Measurements from ENCODE around the gene THAP10.
"Not testable (repeated sequence)": the region's sequence is repeated elsewhere in the genome, so short reads cannot be mapped to it uniquely, and the experiment has no call there.

THAP10 gene

GRCh38 chr15:70870051-70870450 lies 22.2 kb downstream of the THAP10 start:
- H3K9me3 ChIP-seq: 0 out of 2 replicates have a peak, but pooled peaks cover 2% of the 10 kb centered on the region
- DNase-seq (ENCODE audit: low spot score in 2 of 2): peak in 1 of 2 experiments; percentile 59
- no peak overlapping the region for H3K4me3 ChIP-seq
- H3K27me3 ChIP-seq (ENCODE audit: low read depth): peaks cover 3% of the 10 kb centered on the region; the same call in 1 of the 2 replicates
- peaks cover 10% of the 10 kb centered on the region for H3K4me1 ChIP-seq
- in situ Hi-C loops (cut with MboI; ENCODE audit: low sequenced_read_pairs): no loop called here
- H3K36me3 ChIP-seq (replicated peaks): no peaks in the 10 kb centered on the region

- Histone ChIP-seq H3K9me3 (0 out of 2 replicates have a peak, but pooled peaks cover 2% of the 10 kb centered on the region), H3K4me3 (no peak overlapping the region), H3K4me1 (peaks cover 10% of the 10 kb centered on the region), H3K36me3 (replicated peaks) (no peaks in the 10 kb centered on the region), H3K27me3 (ENCODE audit: low read depth) (peaks cover 3% of the 10 kb centered on the region; the same call in 1 of the 2 replicates)
- in situ Hi-C loops (cut with MboI; ENCODE audit: low sequenced_read_pairs): no loop called here
- no peak for DNase-seq (ENCODE audit: low spot score in 2 of 2)
These were observed 22.9 kb downstream of the THAP10 start for GRCh38 chr15:70869346-70869745.

GRCh38 chr15:70867911-70868467 lies 24.2 kb downstream of the THAP10 start:
- in situ Hi-C loops (cut with MboI; ENCODE audit: low sequenced_read_pairs): no loop called here
- Histone ChIP-seq H3K4me3 (no peak overlapping the region), H3K9me3 (0 out of 2 replicates have a peak, but pooled peaks cover 2% of the 10 kb centered on the region), H3K27me3 (ENCODE audit: low read depth) (peaks cover 3% of the 10 kb centered on the region; the same call in 1 of the 2 replicates), H3K4me1 (peaks cover 10% of the 10 kb centered on the region), H3K36me3 (replicated peaks) (no peaks in the 10 kb centered on the region)
- no peak for DNase-seq (ENCODE audit: low spot score in 2 of 2)

GRCh38 chr15:70866982-70867641 lies 25.1 kb downstream of the THAP10 start:
- in situ Hi-C loops (cut with MboI; ENCODE audit: low sequenced_read_pairs): no loop called here
- no peak for DNase-seq (ENCODE audit: low spot score in 2 of 2)
- H3K4me1 ChIP-seq: peaks cover 10% of the 10 kb centered on the region
- peaks cover 3% of the 10 kb centered on the region; the same call in 1 of the 2 replicates for H3K27me3 ChIP-seq (ENCODE audit: low read depth)
- H3K36me3 ChIP-seq (replicated peaks): no peaks in the 10 kb centered on the region
- H3K4me3 ChIP-seq: no peak overlapping the region
- 0 out of 2 replicates have a peak, but pooled peaks cover 2% of the 10 kb centered on the region for H3K9me3 ChIP-seq

GRCh38 chr15:70863450-70864218 lies 28.6 kb downstream of the THAP10 start:
- Histone ChIP-seq H3K9me3 (0 out of 2 replicates have a peak, but pooled peaks cover 2% of the 10 kb centered on the region), H3K4me1 (no peaks in the 10 kb centered on the region), H3K27me3 (ENCODE audit: low read depth) (peaks cover 3% of the 10 kb centered on the region; the same call in 1 of the 2 replicates), H3K4me3 (no peak overlapping the region), H3K36me3 (replicated peaks) (no peaks in the 10 kb centered on the region)
- in situ Hi-C loops (cut with MboI; ENCODE audit: low sequenced_read_pairs): no loop called here
- no peak for DNase-seq (ENCODE audit: low spot score in 2 of 2)

- Histone ChIP-seq H3K4me3 (no peak overlapping the region), H3K27me3 (ENCODE audit: low read depth) (no peaks in the 10 kb centered on the region), H3K4me1 (no peaks in the 10 kb centered on the region), H3K9me3 (no peaks in the 10 kb centered on the region), H3K36me3 (replicated peaks) (no peaks in the 10 kb centered on the region)
- DNase-seq (ENCODE audit: low spot score in 2 of 2): no peak
- in situ Hi-C loops (cut with MboI; ENCODE audit: low sequenced_read_pairs): no loop called here
These were observed 32.2 kb downstream of the THAP10 start for GRCh38 chr15:70859998-70860397.

- in situ Hi-C loops (cut with MboI; ENCODE audit: low sequenced_read_pairs): no loop called here
- Histone ChIP-seq H3K4me3 (no peak overlapping the region), H3K4me1 (peaks cover under 1% of the 10 kb centered on the region; the same call in 1 of the 2 replicates), H3K36me3 (replicated peaks) (no peaks in the 10 kb centered on the region), H3K27me3 (ENCODE audit: low read depth) (no peaks in the 10 kb centered on the region), H3K9me3 (no peaks in the 10 kb centered on the region)
- DNase-seq (ENCODE audit: low spot score in 2 of 2): no peak
These were observed 32.8 kb downstream of the THAP10 start for GRCh38 chr15:70859322-70859908.

- DNase-seq (ENCODE audit: low spot score in 2 of 2); H3K36me3 ChIP-seq (replicated peaks); H3K27me3 ChIP-seq (ENCODE audit: low read depth); H3K4me1 ChIP-seq; H3K9me3 ChIP-seq; in situ Hi-C loops (cut with MboI; ENCODE audit: low sequenced_read_pairs); H3K4me3 ChIP-seq: not testable (repeated sequence)
These were observed 33.5 kb downstream of the THAP10 start for GRCh38 chr15:70858614-70859321.

- H3K4me1 ChIP-seq: peaks cover 5% of the 10 kb centered on the region
- no peaks in the 10 kb centered on the region for H3K36me3 ChIP-seq (replicated peaks)
- H3K4me3 ChIP-seq: no peak overlapping the region
- no peak for DNase-seq (ENCODE audit: low spot score in 2 of 2)
- in situ Hi-C loops (cut with MboI; ENCODE audit: low sequenced_read_pairs): no loop called here
- no peaks in the 10 kb centered on the region for H3K9me3 ChIP-seq
- H3K27me3 ChIP-seq (ENCODE audit: low read depth): no peaks in the 10 kb centered on the region
These were observed 34.5 kb downstream of the THAP10 start for GRCh38 chr15:70857562-70858285.

GRCh38 chr15:70856884-70857561 lies 35.2 kb downstream of the THAP10 start:
- no peaks in the 10 kb centered on the region for H3K36me3 ChIP-seq (replicated peaks)
- H3K4me3 ChIP-seq: no peak overlapping the region
- in situ Hi-C loops (cut with MboI; ENCODE audit: low sequenced_read_pairs): no loop called here
- H3K9me3 ChIP-seq: no peaks in the 10 kb centered on the region
- H3K27me3 ChIP-seq (ENCODE audit: low read depth): no peaks in the 10 kb centered on the region
- peaks cover 10% of the 10 kb centered on the region for H3K4me1 ChIP-seq
- DNase-seq (ENCODE audit: low spot score in 2 of 2): no peak

GRCh38 chr15:70856177-70856883 lies 35.9 kb downstream of the THAP10 start:
- H3K4me3 ChIP-seq: no peak overlapping the region
- H3K27me3 ChIP-seq (ENCODE audit: low read depth): no peaks in the 10 kb centered on the region
- H3K36me3 ChIP-seq (replicated peaks): peaks cover under 1% of the 10 kb centered on the region
- H3K9me3 ChIP-seq: no peaks in the 10 kb centered on the region
- H3K4me1 ChIP-seq: peaks cover 10% of the 10 kb centered on the region
- no peak for DNase-seq (ENCODE audit: low spot score in 2 of 2)
- in situ Hi-C loops (cut with MboI; ENCODE audit: low sequenced_read_pairs): no loop called here

GRCh38 chr15:70855764-70856163 lies 36.5 kb downstream of the THAP10 start:
- peaks cover 10% of the 10 kb centered on the region for H3K4me1 ChIP-seq
- no peak for DNase-seq (ENCODE audit: low spot score in 2 of 2)
- in situ Hi-C loops (cut with MboI; ENCODE audit: low sequenced_read_pairs): no loop called here
- no peaks in the 10 kb centered on the region for H3K9me3 ChIP-seq
- no peak overlapping the region for H3K4me3 ChIP-seq
- peaks cover 7% of the 10 kb centered on the region for H3K36me3 ChIP-seq (replicated peaks)
- H3K27me3 ChIP-seq (ENCODE audit: low read depth): no peaks in the 10 kb centered on the region

Measured in HAP-1 (cell line).